H1 (cell line): Measurements from ENCODE around the gene JPH3. TPM values are rescaled to one million over a fixed set of nuclear protein-coding genes. Genes with fewer than 3 reads are reported as not detected.
A peak's percentile ranks its signal among the peaks of the same experiment; 100 is the strongest.

Experiments used
- CTCF ChIA-PET: fragments of 300-600 bp; sonication (Branson Sonifier 250); formaldehyde crosslinking; loops from one replicate; lab custom pipeline; 2021; ENCODE audit not compliant: partially characterized antibody; lab: Charles Lee
- POLR2A ChIA-PET: fragments of 300-600 bp; sonication (Branson Sonifier 250); formaldehyde crosslinking; loops from one replicate; lab custom pipeline; 2021; ENCODE audit warnings: inconsistent platforms; ENCODE audit not compliant: partially characterized antibody; lab: Charles Lee
- DNase-seq, 2 experiments: peaks; one replicate each; pipeline versions ENCODE4 v3.0.0 to v3.0.0-alpha.2; 2010 to 2022; ENCODE audit warnings: low spot score in 2 of 2, low read depth in 1 of 2, mixed read lengths in 1 of 2
- FAIRE-seq: peaks from 2 replicates; lab custom pipeline; 2011; peaks lifted over from hg19 to GRCh38; lab: Jason Lieb, UNC
- H2AFZ ChIP-seq: 2 replicates; pipeline ENCODE4 v1.8.1; 2012; ENCODE audit warnings: low read length, inconsistent platforms
- H2AK5ac ChIP-seq: 2 replicates; pipeline ENCODE4 v1.6.1; 2013; ENCODE audit warnings: low read depth, low read length
- H2BK120ac ChIP-seq: replicated peaks from 2 replicates; pipeline ENCODE3; 2013; ENCODE audit warnings: low read depth, low read length, inconsistent platforms
- H2BK12ac ChIP-seq: 2 replicates; pipeline ENCODE4 v1.6.1; 2013; ENCODE audit warnings: low read depth, low read length
- H2BK15ac ChIP-seq: 2 replicates; pipeline ENCODE4 v1.6.1; 2013; ENCODE audit warnings: low read length
- H2BK20ac ChIP-seq: 2 replicates; pipeline ENCODE4 v1.6.1; 2013; ENCODE audit warnings: low read length
- H2BK5ac ChIP-seq: 2 replicates; pipeline ENCODE4 v1.6.1; 2013; ENCODE audit warnings: low read depth, low read length
- H3K14ac ChIP-seq: 2 replicates; pipeline ENCODE4 v1.6.1; 2013; ENCODE audit warnings: inconsistent platforms; ENCODE audit not compliant: insufficient read length
- H3K18ac ChIP-seq: 2 replicates; pipeline ENCODE4 v1.6.1; 2013; ENCODE audit warnings: low read length; ENCODE audit errors: extremely low read depth
- H3K23ac ChIP-seq: 2 replicates; pipeline ENCODE4 v1.6.1; 2013; ENCODE audit warnings: inconsistent platforms; ENCODE audit not compliant: insufficient read length
- H3K23me2 ChIP-seq: 2 replicates; pipeline ENCODE4 v1.6.1; 2013; ENCODE audit warnings: low read depth, low read length
- H3K27ac ChIP-seq: 2 replicates; pipeline ENCODE4 v1.6.1; 2011; ENCODE audit warnings: low read depth, low read length, inconsistent platforms
- H3K27me3 ChIP-seq, 4 experiments: replicated peaks in 1 of 4; 1 replicate in 1 of 4; 2 replicates in 3 of 4; pipeline versions ENCODE4 v1.6.1 to v1.8.1; 2011 to 2013; ENCODE audit warnings: low read length in 3 of 4, mild to moderate bottlenecking in 3 of 4, inconsistent platforms in 2 of 4, mixed read lengths in 2 of 4, moderate library complexity in 1 of 4; ENCODE audit not compliant: control insufficient read depth in 3 of 4, insufficient read depth in 3 of 4; ENCODE audit errors: extremely low read depth in 1 of 4
- H3K36me3 ChIP-seq, 4 experiments: 2 replicates each; pipeline versions ENCODE4 v1.6.1 to v1.8.1; 2011 to 2013; ENCODE audit warnings: mild to moderate bottlenecking in 4 of 4, low read length in 3 of 4, moderate library complexity in 2 of 4, control low read depth in 1 of 4, inconsistent platforms in 1 of 4; ENCODE audit not compliant: insufficient read depth in 4 of 4, control insufficient read depth in 2 of 4
- H3K4ac ChIP-seq: replicated peaks from 2 replicates; pipeline ENCODE3; 2013; ENCODE audit warnings: low read length, low read depth, mixed read lengths, inconsistent platforms; ENCODE audit not compliant: insufficient read length
- H3K4me1 ChIP-seq, 4 experiments: replicated peaks in 1 of 4; 1 replicate in 1 of 4; 2 replicates in 3 of 4; pipeline versions ENCODE4 v1.6.1 to v1.8.1; 2011 to 2013; ENCODE audit warnings: low read length in 3 of 4, inconsistent platforms in 2 of 4, mixed read lengths in 1 of 4; ENCODE audit not compliant: insufficient read depth in 4 of 4, control insufficient read depth in 3 of 4
- H3K4me2 ChIP-seq, 2 experiments: 2 replicates each; pipeline versions ENCODE4 v1.6.1 to v1.8.1; 2011 to 2013; ENCODE audit warnings: low read depth in 2 of 2, low read length in 2 of 2, control low read depth in 1 of 2, inconsistent platforms in 1 of 2, mild to moderate bottlenecking in 1 of 2; ENCODE audit not compliant: insufficient read depth in 1 of 2
- H3K4me3 ChIP-seq, 4 experiments: fragments of 200-600, 300-600 bp in 1 of 4; sonication (generic), shearing (Covaris generic), sonication (Bioruptor Twin) in 1 of 4; 2 replicates each; pipeline versions ENCODE4 v1.5.1 to v1.8.1; 2011 to 2016; ENCODE audit warnings: low read length in 4 of 4, low read depth in 3 of 4, control low read depth in 2 of 4, inconsistent platforms in 2 of 4, mild to moderate bottlenecking in 2 of 4, mixed read lengths in 1 of 4, moderate library complexity in 1 of 4; ENCODE audit not compliant: insufficient read depth in 2 of 4; ENCODE audit errors: extremely low read depth in 1 of 4
- H3K56ac ChIP-seq: replicated peaks from 2 replicates; pipeline ENCODE3; 2013; ENCODE audit warnings: low read depth, mild to moderate bottlenecking, mixed read lengths, low read length, inconsistent platforms; ENCODE audit not compliant: insufficient read length
- H3K79me1 ChIP-seq: 2 replicates; pipeline ENCODE4 v1.6.1; 2013; ENCODE audit warnings: low read depth, low read length, control low read depth
- H3K79me2 ChIP-seq, 2 experiments: 2 replicates each; pipeline versions ENCODE4 v1.6.1 to v1.8.1; 2012 to 2013; ENCODE audit warnings: low read length in 2 of 2, mild to moderate bottlenecking in 2 of 2, inconsistent platforms in 1 of 2; ENCODE audit not compliant: insufficient read depth in 2 of 2, control insufficient read depth in 1 of 2
- H3K9ac ChIP-seq, 4 experiments: replicated peaks in 1 of 4; 1 replicate in 1 of 4; 2 replicates in 3 of 4; pipeline versions ENCODE4 v1.6.1 to v1.8.1; 2011 to 2013; ENCODE audit warnings: low read depth in 3 of 4, low read length in 3 of 4, control low read depth in 2 of 4, mild to moderate bottlenecking in 2 of 4, moderate library complexity in 2 of 4, inconsistent platforms in 1 of 4; ENCODE audit errors: extremely low read depth in 1 of 4
- H3K9me3 ChIP-seq, 2 experiments: 2 replicates each; pipeline versions ENCODE4 v1.6.1 to v1.8.1; 2012 to 2013; ENCODE audit warnings: mild to moderate bottlenecking in 2 of 2, moderate library complexity in 2 of 2, control low read depth in 1 of 2, inconsistent platforms in 1 of 2, low read depth in 1 of 2, low read length in 1 of 2, mixed read lengths in 1 of 2; ENCODE audit not compliant: insufficient read depth in 2 of 2
- H4K20me1 ChIP-seq, 2 experiments: replicated peaks in 1 of 2; 2 replicates each; pipeline versions ENCODE3 to v1.8.1; 2011 to 2013; ENCODE audit warnings: inconsistent platforms in 2 of 2, low read length in 2 of 2, mild to moderate bottlenecking in 1 of 2; ENCODE audit not compliant: insufficient read depth in 2 of 2, control insufficient read depth in 1 of 2
- H4K5ac ChIP-seq: 2 replicates; pipeline ENCODE4 v1.6.1; 2013; ENCODE audit warnings: low read length, low read depth, mixed read lengths, inconsistent platforms; ENCODE audit not compliant: insufficient read length
- H4K8ac ChIP-seq: 2 replicates; pipeline ENCODE4 v1.8.0; 2013; ENCODE audit warnings: mild to moderate bottlenecking, moderate library complexity, low read length, inconsistent platforms; ENCODE audit not compliant: insufficient read depth; ENCODE audit errors: extremely low read depth
- H4K91ac ChIP-seq: replicated peaks from 2 replicates; pipeline ENCODE3; 2013; ENCODE audit warnings: low read length, mixed read lengths, inconsistent platforms; ENCODE audit not compliant: insufficient read length
- CTCF ChIP-seq, 3 experiments: IDR thresholded peaks; 1 replicate in 2 of 3; 2 replicates in 1 of 3; pipeline versions ENCODE4 v1.5.1 to v1.6.1; 2011; ENCODE audit warnings: low read length in 3 of 3, mild to moderate bottlenecking in 3 of 3, inconsistent platforms in 2 of 3, low read depth in 1 of 3, moderate library complexity in 1 of 3; ENCODE audit not compliant: insufficient read depth in 1 of 3; ENCODE audit errors: control extremely low read depth in 1 of 3
- E2F6 ChIP-seq: IDR thresholded peaks from 2 replicates; pipeline ENCODE4 v1.6.1; 2012; ENCODE audit warnings: inconsistent platforms
- EZH2 ChIP-seq: fragments of 200-600 bp; sonication (generic); IDR thresholded peaks from 2 replicates; pipeline ENCODE4 v1.7.1; 2012; ENCODE audit warnings: low read depth, mild to moderate bottlenecking, moderate library complexity, low read length, inconsistent platforms; ENCODE audit not compliant: severe bottlenecking
- JUND ChIP-seq: IDR thresholded peaks from 2 replicates; pipeline ENCODE4 v1.6.1; 2011; ENCODE audit warnings: mild to moderate bottlenecking, improper control_type of control experiment, low read length
- MAFK ChIP-seq: IDR thresholded peaks from 2 replicates; pipeline ENCODE4 v1.6.1; 2012; ENCODE audit warnings: low read depth, mild to moderate bottlenecking, improper control_type of control experiment, low read length
- MAX ChIP-seq: IDR thresholded peaks from 2 replicates; pipeline ENCODE4 v1.6.1; 2012; ENCODE audit warnings: inconsistent platforms
- TAF7 ChIP-seq: optimal IDR thresholded peaks from 2 replicates; pipeline ENCODE3; 2011; ENCODE audit warnings: low read depth, mild to moderate bottlenecking, inconsistent platforms, low read length, moderate library complexity, borderline replicate concordance
- WGBS, 2 experiments: shearing (Covaris generic) in 1 of 2; methylation state at CpG; one replicate each; pipeline versions ENCODE4 v1.1.6 to v1.1.7; 2013 to 2015; ENCODE audit warnings: low lambda C conversion rate in 2 of 2, mixed read lengths in 2 of 2, inconsistent platforms in 1 of 2, low coverage in 1 of 2, missing lambda C conversion rate in 1 of 2; ENCODE audit not compliant: insufficient replicate concordance in 2 of 2, insufficient coverage in 1 of 2, insufficient read length in 1 of 2; ENCODE audit errors: extremely low coverage in 1 of 2, missing lambda C conversion rate in 1 of 2; 5-methylcytosine and 5-hydroxymethylcytosine counted together
- polyA plus RNA-seq, 7 experiments: library from polyadenylated mRNA; depleted of rRNA in 3 of 7; stranded (reverse) in 5 of 7; unstranded in 2 of 7; fragments of >200 nt in 5 of 7; fragments of 200-250 nt in 2 of 7; gene quantifications; 1 replicate in 5 of 7; 2 replicates in 1 of 7; 4 replicates in 1 of 7; pipeline versions ENCODE4 v1.2.1 to v1.2.3, GENCODE V29; 2011 to 2013; ENCODE audit warnings: missing spikeins in 2 of 7, mixed read lengths in 2 of 7
- total RNA-seq: library from RNA; stranded (reverse); fragmentation: NEBNext Ultra II Directional; extraction: Animal tissue kit (Norgen Biotek cat#: 25700); gene quantifications from 2 replicates; pipeline ENCODE4 v1.2.1, GENCODE V29; 2021

Gene JPH3
- total and polyA plus RNA-seq, 2 of the 8 experiments (the other 6 are each of a cell fraction or from before 2014, with no cell fraction given), result 10.3 to 28.3 TPM

GRCh38 chr16:87692756-87693155, 90.4 kb downstream of the JPH3 start:
- Histone ChIP-seq H2BK15ac (no peak overlapping the region), H3K56ac (no peak overlapping the region)
- TF ChIP-seq JUND, result no peak
- peak in 1 of 3 experiments; percentile 20; a peak in 1 of 4 replicates for TF ChIP-seq CTCF (IDR thresholded peaks at IDR 0.05; ENCODE audit: control extremely low read depth in 1 of 3, insufficient read depth in 1 of 3, low read depth in 1 of 3, low read length in 3 of 3)
- no peak for TF ChIP-seq MAX
- TF ChIP-seq EZH2, result no peak
- TF ChIP-seq E2F6, result no peak
- no peak for TF ChIP-seq TAF7
- no peak for TF ChIP-seq MAFK
- TF ChIP-seq, all 59 proteins: peak for 1
- Histone ChIP-seq H3K4me1 (no peaks in the 10 kb centered on the region; a peak in 1 of 7 replicates), H2AK5ac (no peak overlapping the region), H3K27me3 (no peaks in the 10 kb centered on the region), H3K9me3 (no peaks in the 10 kb centered on the region), H2BK120ac (no peak overlapping the region), H2BK5ac (no peak overlapping the region), H3K79me2 (no peaks in the 10 kb centered on the region), H4K5ac (no peak overlapping the region), H3K18ac (no peak overlapping the region), H2BK12ac (no peak overlapping the region), H2AFZ (no peak overlapping the region), H3K9ac (no peak overlapping the region), H3K4ac (no peak overlapping the region), H3K14ac (no peak overlapping the region), H3K4me3 (no peak overlapping the region), H3K79me1 (no peaks in the 10 kb centered on the region), H3K23ac (no peak overlapping the region), H4K91ac (no peak overlapping the region), H3K36me3 (peaks cover 4 to 36% (median 13%) of the 10 kb centered on the region in 4 experiments; a peak in 6 of 8 replicates), H3K27ac (no peak overlapping the region), H4K8ac (no peak overlapping the region), H2BK20ac (no peak overlapping the region), H3K4me2 (no peak overlapping the region), H3K23me2 (no peaks in the 10 kb centered on the region), H4K20me1 (peaks cover 7 to 14% of the 10 kb centered on the region in 2 experiments)
- ChIA-PET POLR2A (interaction anchor here (0.5 to 1.2 kb wide), 5 partner anchors 8 to 29 kb away, joined by 3 to 7 read pairs (median 3); no protein-coding TSS in a partner anchor), CTCF (interaction anchor here (0.6 to 6.6 kb wide), 7 partner anchors 10 to 83 kb away, joined by 3 to 47 read pairs (median 5); no protein-coding TSS in a partner anchor)
- DNase-seq (no peak), FAIRE-seq (no peak)
- WGBS, 2 experiments, result 95% methylated on average over 12 of the region's 12 CpGs; no CpG with 5 or more reads in 1 of the 2 experiments
